GM18909 (cell line): Measurements from ENCODE around the gene PGM3.

Experiments used
- ATAC-seq: cut with Tn5 transposase; IDR thresholded peaks from one replicate; pipeline ENCODE4 v1.9.1; 2021; ENCODE audit warnings: mild to moderate bottlenecking; ENCODE audit not compliant: unreplicated experiment, poor library complexity

Gene PGM3

GRCh38 chr6:83183082-83183828, 9.8 kb downstream of the PGM3 start:
- no peak for ATAC-seq

GRCh38 chr6:83182114-83182513, 11.0 kb downstream of the PGM3 start:
- ATAC-seq: no peak

GRCh38 chr6:83180426-83180950, 12.6 kb downstream of the PGM3 start:
- no peak for ATAC-seq

- ATAC-seq: no peak
These were observed 16.8 kb downstream of the PGM3 start for GRCh38 chr6:83176246-83176645.

GRCh38 chr6:83169511-83169910, 23.6 kb downstream of the PGM3 start:
- no peak for ATAC-seq

DNA sequence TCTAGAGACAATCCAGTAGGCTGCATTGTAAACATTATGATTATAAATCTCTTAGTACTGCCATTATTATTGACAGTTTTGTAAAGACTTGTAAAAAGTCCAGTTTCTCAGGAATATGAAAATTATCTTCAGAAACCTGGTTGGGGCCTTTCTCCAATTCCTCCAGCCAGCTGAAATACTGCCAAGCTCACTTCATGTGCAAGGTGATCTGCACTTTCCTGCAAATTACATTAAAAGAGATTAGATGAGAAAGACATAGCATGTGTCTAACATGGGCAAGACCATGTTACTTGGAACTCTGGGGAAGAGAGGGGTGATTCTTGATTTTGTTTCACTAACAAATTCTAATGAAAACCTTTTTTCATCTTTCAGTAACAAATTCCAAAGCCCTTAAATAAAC, 24.0 kb downstream of the PGM3 start:
- ATAC-seq: no peak

DNA sequence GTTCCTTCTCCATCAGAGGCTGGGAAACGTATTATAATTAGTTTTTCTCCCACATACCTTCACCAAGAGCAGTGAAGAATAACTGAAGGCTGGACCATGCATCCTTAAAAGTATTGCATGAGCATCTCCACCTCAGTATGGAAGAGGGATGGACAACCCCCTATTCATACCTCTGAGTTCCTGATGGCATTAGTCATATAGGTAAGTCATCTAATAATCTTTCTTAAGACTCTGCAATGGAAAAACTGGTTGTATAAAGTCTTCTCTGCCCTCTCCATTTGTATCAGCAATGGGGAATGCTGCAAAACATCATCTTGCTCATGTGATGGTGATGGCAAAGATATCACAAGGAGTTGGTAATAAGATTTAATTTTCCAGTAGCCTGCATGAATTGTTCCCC, 24.5 kb downstream of the PGM3 start:
- no peak for ATAC-seq

DNA sequence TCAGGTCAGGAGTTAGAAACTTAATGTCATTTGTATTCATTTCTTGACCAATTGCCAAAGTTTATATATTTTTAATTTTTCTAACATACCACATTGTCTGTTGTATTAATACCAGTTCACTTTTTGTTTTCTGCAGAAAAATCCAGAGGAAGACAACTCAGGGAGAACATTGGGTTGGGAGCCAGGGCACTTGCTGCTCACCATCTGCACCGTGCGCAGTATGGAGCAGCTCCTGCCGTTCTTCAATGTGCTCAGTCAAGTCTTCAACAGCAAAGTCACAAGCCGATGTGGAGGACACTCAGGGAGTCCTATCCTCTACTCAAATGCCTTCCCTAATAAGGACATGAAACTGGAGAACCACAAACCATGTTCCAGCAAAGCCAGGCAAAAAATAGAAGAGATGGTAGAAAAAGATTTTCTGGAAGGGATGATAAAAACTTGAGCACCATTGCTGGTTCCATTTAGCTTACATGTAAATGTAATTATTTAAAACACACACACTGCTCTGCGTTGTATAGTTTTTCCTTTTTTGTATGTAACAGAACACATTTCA, 25.3 kb downstream of the PGM3 start:
- no peak for ATAC-seq

GRCh38 chr6:83160167-83160566, 32.9 kb downstream of the PGM3 start:
- ATAC-seq: no peak

DNA sequence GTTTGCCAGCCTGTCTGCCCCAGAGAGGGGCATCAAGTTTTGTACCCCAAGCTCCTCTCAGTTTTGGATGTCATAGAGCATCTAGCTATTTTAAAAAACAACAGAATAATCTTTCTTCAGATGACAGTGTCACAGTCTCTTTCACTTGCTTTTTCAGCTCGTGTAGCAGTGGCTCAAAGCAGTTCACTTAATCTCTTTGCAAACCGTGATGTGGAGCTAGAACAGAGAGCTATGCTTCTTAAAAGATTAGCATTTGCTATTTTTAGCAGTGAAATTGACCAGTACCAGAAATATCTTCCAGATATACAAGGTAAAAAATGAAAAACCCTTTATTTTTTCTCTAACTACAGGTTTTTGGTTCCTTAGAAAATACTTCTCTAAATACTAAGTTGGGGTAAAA, 37.3 kb downstream of the PGM3 start:
- ATAC-seq: no peak

GRCh38 chr6:83153883-83154521, 39.1 kb downstream of the PGM3 start:
- no peak for ATAC-seq

GRCh38 chr6:83152913-83153312, 40.2 kb downstream of the PGM3 start:
- no peak for ATAC-seq

DNA sequence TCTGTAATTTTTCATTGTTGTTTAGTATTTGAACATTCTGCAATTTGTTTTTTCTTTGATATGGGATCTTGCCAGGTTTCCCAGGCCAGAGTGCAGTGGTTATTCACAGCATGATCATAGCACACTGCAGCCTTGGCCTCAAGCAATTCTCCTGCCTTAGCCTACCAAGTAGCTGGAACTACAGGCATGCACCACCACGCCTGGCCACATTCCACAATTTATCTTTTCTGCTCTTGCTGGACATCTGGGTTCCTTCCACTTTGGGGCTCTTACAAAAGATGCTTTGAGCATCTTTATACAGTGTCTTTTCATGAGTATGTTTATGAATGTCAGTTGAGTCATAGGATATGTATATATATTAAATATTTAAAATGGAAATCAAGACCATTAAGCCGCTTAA, 42.0 kb downstream of the PGM3 start:
- ATAC-seq: no peak

DNA sequence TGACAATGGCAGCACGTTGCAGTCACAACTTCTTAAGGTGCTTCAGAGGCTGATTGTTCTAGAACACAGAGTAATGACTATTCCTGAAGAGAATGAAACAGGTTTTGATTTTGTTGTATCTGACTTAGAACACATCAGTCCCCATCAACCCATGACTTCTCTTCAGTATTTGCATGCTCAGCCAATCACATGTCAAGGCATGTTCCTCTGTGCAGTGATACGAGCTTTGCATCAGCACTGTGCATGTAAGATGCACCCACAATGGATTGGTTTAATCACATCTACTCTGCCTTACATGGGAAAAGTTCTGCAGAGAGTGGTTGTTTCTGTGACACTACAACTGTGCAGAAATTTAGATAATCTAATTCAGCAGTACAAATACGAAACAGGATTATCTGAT, 54.3 kb downstream of the PGM3 start:
- ATAC-seq: no peak

GRCh38 chr6:83138118-83138722, 54.8 kb downstream of the PGM3 start:
- no peak for ATAC-seq

- ATAC-seq: no peak
These were observed 60.9 kb downstream of the PGM3 start for GRCh38 chr6:83132121-83132520.

- no peak for ATAC-seq
These were observed 65.1 kb downstream of the PGM3 start for GRCh38 chr6:83127976-83128375.

DNA sequence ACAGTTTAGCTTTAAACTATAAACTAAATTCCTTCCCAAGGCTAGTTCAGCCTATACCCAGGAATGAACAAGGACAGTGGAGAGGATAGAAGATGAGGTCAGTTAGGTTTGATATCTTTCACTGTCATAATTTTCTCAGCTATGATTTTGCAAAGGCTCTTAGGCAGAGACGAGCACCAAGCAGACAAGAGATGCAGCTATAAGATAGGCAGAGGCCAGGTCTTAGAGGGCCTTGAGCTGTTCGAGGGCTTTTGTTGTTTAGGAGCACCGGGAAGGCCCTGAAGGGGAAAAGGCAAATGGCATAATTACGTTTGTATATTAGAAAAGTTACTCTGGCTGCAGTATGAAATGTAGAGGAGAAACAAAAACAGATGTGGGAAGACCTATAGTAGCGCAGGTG, 65.8 kb downstream of the PGM3 start:
- no peak for ATAC-seq

GRCh38 chr6:83126807-83127206, 66.3 kb downstream of the PGM3 start:
- ATAC-seq: no peak

DNA sequence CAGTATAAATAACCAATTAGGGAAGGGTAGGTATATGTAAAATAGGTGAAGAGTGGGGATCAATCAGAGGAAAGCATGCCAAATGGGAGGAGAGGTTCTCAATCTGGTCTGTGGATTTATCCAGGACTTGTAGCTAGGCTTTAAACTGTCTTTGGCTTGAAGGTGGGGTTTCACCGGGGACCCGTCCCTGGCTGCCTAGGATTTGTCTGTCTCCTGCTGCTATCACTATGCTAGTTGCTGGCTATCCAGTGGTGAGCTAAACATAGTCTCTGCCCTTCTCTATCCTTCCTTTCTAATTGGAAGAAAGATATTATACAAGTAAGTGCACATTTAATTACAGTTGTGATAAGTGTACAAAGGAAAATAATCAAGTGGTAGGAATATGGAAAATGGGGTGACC, 66.8 kb downstream of the PGM3 start:
- no peak for ATAC-seq

- ATAC-seq: no peak
These were observed 67.6 kb downstream of the PGM3 start for GRCh38 chr6:83125425-83125824.
